Neural progenitor cell (in vitro differentiated cells): ENCODE measurements around the gene DOCK6. TPM values are rescaled to one million over a fixed set of nuclear protein-coding genes. Genes with fewer than 3 reads are reported as not detected.

Experiments
- DNase-seq: peaks from one replicate; pipeline ENCODE4 v3.0.0-alpha.2; 2016; ENCODE audit warnings: low spot score
- H2AFZ ChIP-seq: fragments of 200-600 bp; sonication (generic); replicated peaks from 2 replicates; pipeline ENCODE4 v1.6.1; 2016; ENCODE audit warnings: antibody characterized with exemption
- H3F3A ChIP-seq: fragments of 200-600 bp; sonication (generic); 2 replicates; pipeline ENCODE4 v1.6.1; 2016; ENCODE audit warnings: antibody characterized with exemption, low read depth
- H3K27ac ChIP-seq: fragments of 200-600 bp; sonication (generic); 2 replicates; pipeline ENCODE4 v1.5.1; 2016; ENCODE audit warnings: mild to moderate bottlenecking
- H3K27me3 ChIP-seq: fragments of 200-600 bp; sonication (generic); 2 replicates; pipeline ENCODE4 v1.6.1; 2016; ENCODE audit warnings: mild to moderate bottlenecking, moderate library complexity
- H3K36me3 ChIP-seq: fragments of 200-600 bp; sonication (generic); 2 replicates; pipeline ENCODE4 v1.5.1; 2016
- H3K4me1 ChIP-seq: fragments of 200-600 bp; sonication (generic); 2 replicates; pipeline ENCODE4 v1.6.1; 2016; ENCODE audit warnings: mixed run types
- H3K4me2 ChIP-seq: fragments of 200-600 bp; sonication (generic); 2 replicates; pipeline ENCODE4 v1.6.1; 2016
- H3K4me3 ChIP-seq: fragments of 200-600 bp; sonication (generic); 2 replicates; pipeline ENCODE4 v1.5.1; 2016
- H3K79me2 ChIP-seq: fragments of 200-600 bp; sonication (generic); 2 replicates; pipeline ENCODE4 v1.6.1; 2016; ENCODE audit warnings: low read depth
- H3K9ac ChIP-seq: fragments of 200-600 bp; sonication (generic); 2 replicates; pipeline ENCODE4 v1.6.1; 2016
- H3K9me3 ChIP-seq: fragments of 200-600 bp; sonication (generic); 2 replicates; pipeline ENCODE4 v1.5.1; 2016; ENCODE audit warnings: low read depth
- H4K20me1 ChIP-seq: fragments of 200-600 bp; sonication (generic); 2 replicates; pipeline ENCODE4 v1.6.1; 2016; ENCODE audit warnings: low read depth
- H3K27ac Mint-ChIP-seq: 3 replicates; pipeline ENCODE4 v1.8.0; 2021; ENCODE audit warnings: mixed read lengths
- H3K27me3 Mint-ChIP-seq: 2 replicates; pipeline ENCODE4 v1.8.0; 2022; ENCODE audit warnings: low read depth, mild to moderate bottlenecking, inconsistent platforms, moderate library complexity, mixed read lengths; ENCODE audit not compliant: insufficient read depth
- H3K36me3 Mint-ChIP-seq: 3 replicates; pipeline ENCODE4 v1.8.0; 2021; ENCODE audit warnings: mixed read lengths
- H3K4me1 Mint-ChIP-seq: 3 replicates; pipeline ENCODE4 v1.8.0; 2021; ENCODE audit warnings: mixed read lengths
- H3K4me3 Mint-ChIP-seq: 3 replicates; pipeline ENCODE4 v1.8.0; 2021; ENCODE audit warnings: mild to moderate bottlenecking, moderate library complexity, mixed read lengths
- H3K9me3 Mint-ChIP-seq: 3 replicates; pipeline ENCODE4 v1.8.0; 2020; ENCODE audit warnings: mixed read lengths
- EZH2 ChIP-seq: fragments of 200-600 bp; sonication (generic); IDR thresholded peaks from 2 replicates; pipeline ENCODE4 v1.6.1; 2017; ENCODE audit warnings: antibody characterized with exemption, mild to moderate bottlenecking, moderate library complexity
- EZH2phosphoT487 ChIP-seq: fragments of 200-600 bp; sonication (generic); IDR thresholded peaks from 2 replicates; pipeline ENCODE4 v1.6.1; 2017; ENCODE audit warnings: antibody characterized with exemption
- total RNA-seq: library from RNA; depleted of rRNA; stranded (reverse); fragments of >200 nt; gene quantifications from 2 replicates; pipeline ENCODE4 v1.2.3, GENCODE V29; 2015; ENCODE audit warnings: low replicate concordance
- TF ChIP-seq, protein P1 (sequence below): fragments of 200-600 bp; sonication (generic); IDR thresholded peaks from 2 replicates; pipeline ENCODE4 v1.5.1; 2017; ENCODE audit warnings: antibody characterized with exemption, mild to moderate bottlenecking

DOCK6 gene
- total RNA-seq, 1 donor from 2014 or later = 10.0 TPM

GRCh38 chr19:11238781-11239376 lies 23.4 kb downstream of the DOCK6 start:
- TF ChIP-seq, protein P1, sequence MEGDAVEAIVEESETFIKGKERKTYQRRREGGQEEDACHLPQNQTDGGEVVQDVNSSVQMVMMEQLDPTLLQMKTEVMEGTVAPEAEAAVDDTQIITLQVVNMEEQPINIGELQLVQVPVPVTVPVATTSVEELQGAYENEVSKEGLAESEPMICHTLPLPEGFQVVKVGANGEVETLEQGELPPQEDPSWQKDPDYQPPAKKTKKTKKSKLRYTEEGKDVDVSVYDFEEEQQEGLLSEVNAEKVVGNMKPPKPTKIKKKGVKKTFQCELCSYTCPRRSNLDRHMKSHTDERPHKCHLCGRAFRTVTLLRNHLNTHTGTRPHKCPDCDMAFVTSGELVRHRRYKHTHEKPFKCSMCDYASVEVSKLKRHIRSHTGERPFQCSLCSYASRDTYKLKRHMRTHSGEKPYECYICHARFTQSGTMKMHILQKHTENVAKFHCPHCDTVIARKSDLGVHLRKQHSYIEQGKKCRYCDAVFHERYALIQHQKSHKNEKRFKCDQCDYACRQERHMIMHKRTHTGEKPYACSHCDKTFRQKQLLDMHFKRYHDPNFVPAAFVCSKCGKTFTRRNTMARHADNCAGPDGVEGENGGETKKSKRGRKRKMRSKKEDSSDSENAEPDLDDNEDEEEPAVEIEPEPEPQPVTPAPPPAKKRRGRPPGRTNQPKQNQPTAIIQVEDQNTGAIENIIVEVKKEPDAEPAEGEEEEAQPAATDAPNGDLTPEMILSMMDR = no peak
- TF ChIP-seq EZH2phosphoT487 (no peak), EZH2 (no peak)
- Histone ChIP-seq H3K4me1 (no peaks in the 10 kb centered on the region), H3K9ac (no peak overlapping the region), H3K4me2 (no peak overlapping the region), H3K27ac (no peak overlapping the region), H3K36me3 (no peaks in the 10 kb centered on the region), H3K9me3 (no peaks in the 10 kb centered on the region), H3K27me3 (no peaks in the 10 kb centered on the region), H2AFZ (no peak overlapping the region), H3K4me3 (no peak overlapping the region), H3F3A (no peaks in the 10 kb centered on the region), H4K20me1 (peaks cover 3% of the 10 kb centered on the region), H3K79me2 (no peaks in the 10 kb centered on the region)
- peak overlapping the region; percentile 60 for H3K27ac Mint-ChIP-seq
- H3K27me3 Mint-ChIP-seq = no peaks in the 10 kb centered on the region
- H3K4me3 Mint-ChIP-seq = no peak overlapping the region
- DNase-seq = no peak
- H3K4me1 Mint-ChIP-seq = peaks cover 28% of the 10 kb centered on the region
- H3K36me3 Mint-ChIP-seq = peaks cover 4% of the 10 kb centered on the region
- H3K9me3 Mint-ChIP-seq = no peaks in the 10 kb centered on the region

DNA sequence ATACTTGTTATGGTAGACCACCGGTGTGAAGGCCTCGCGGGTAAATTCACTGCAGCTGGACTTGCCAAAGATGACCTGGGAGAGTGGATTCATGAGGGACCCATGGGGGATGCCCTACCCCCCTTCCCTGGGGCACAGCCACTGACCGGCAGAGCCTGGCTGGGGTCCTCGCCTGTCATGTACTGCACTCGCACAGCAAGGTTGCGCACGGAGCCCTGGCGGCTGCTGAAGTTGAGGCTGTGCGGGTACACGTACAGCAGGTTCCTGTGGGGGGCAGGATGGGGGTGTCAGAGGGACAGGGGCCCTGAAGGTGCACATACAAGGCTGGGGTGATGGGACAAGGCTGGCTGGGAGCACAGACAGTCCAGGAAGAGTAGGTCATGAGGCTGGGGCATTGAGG lies 24.3 kb downstream of the DOCK6 start:
- H3K36me3 ChIP-seq = no peaks in the 10 kb centered on the region
- no peaks in the 10 kb centered on the region for H3K27me3 ChIP-seq
- no peaks in the 10 kb centered on the region for H4K20me1 ChIP-seq
- H3K79me2 ChIP-seq = no peaks in the 10 kb centered on the region
- H3K27me3 Mint-ChIP-seq = no peaks in the 10 kb centered on the region
- no peaks in the 10 kb centered on the region for H3K9me3 Mint-ChIP-seq
- H3K4me1 ChIP-seq = no peaks in the 10 kb centered on the region
- peaks cover 23% of the 10 kb centered on the region for H3K4me1 Mint-ChIP-seq
- no peak overlapping the region for H3K4me3 ChIP-seq
- H3F3A ChIP-seq = no peaks in the 10 kb centered on the region
- no peak for DNase-seq
- H3K9ac ChIP-seq = no peak overlapping the region
- H3K9me3 ChIP-seq = no peaks in the 10 kb centered on the region
- no peak for TF ChIP-seq EZH2
- TF ChIP-seq EZH2phosphoT487 = no peak
- TF ChIP-seq, protein P1 = no peak
- H3K27ac Mint-ChIP-seq = no peak overlapping the region
- H3K27ac ChIP-seq = no peak overlapping the region
- H3K4me2 ChIP-seq = no peak overlapping the region
- H3K4me3 Mint-ChIP-seq = no peak overlapping the region
- no peak overlapping the region for H2AFZ ChIP-seq
- peaks cover 4% of the 10 kb centered on the region for H3K36me3 Mint-ChIP-seq

DNA sequence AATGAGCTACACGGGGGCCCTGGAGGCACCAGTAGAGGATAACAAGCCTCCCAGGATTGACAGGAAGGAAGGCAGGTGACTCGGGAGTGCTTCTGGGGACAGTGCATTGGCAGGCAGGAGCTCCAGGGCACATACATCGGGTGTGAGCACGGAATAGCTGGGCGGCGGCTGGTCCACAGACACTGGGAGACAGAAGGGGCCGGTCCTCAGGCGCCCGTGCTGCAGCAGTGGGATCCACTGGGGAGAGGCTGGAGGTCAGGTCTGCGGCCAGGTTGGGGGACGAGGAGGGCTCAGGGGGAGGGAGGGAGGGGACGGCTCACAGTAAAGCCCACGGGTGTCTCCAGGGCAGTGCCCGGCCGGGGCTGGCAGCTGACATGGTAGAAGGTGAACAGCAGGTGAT lies 25.0 kb downstream of the DOCK6 start:
- Mint-ChIP-seq H3K27me3 (no peaks in the 10 kb centered on the region), H3K27ac (peak overlapping the region; percentile 65), H3K4me1 (peaks cover 19% of the 10 kb centered on the region), H3K4me3 (no peak overlapping the region), H3K36me3 (peaks cover 4% of the 10 kb centered on the region), H3K9me3 (no peaks in the 10 kb centered on the region)
- Histone ChIP-seq H3K4me1 (no peaks in the 10 kb centered on the region), H3F3A (no peaks in the 10 kb centered on the region), H3K36me3 (no peaks in the 10 kb centered on the region), H3K9ac (no peak overlapping the region), H3K27ac (no peak overlapping the region), H3K4me3 (no peak overlapping the region), H2AFZ (no peak overlapping the region), H4K20me1 (no peaks in the 10 kb centered on the region), H3K27me3 (no peaks in the 10 kb centered on the region), H3K4me2 (no peak overlapping the region), H3K79me2 (no peaks in the 10 kb centered on the region), H3K9me3 (no peaks in the 10 kb centered on the region)
- DNase-seq = no peak
- no peak for TF ChIP-seq EZH2phosphoT487
- no peak for TF ChIP-seq EZH2
- TF ChIP-seq, protein P1 = no peak
